ENCODE results near the gene PSMD2.

PSMD2 gene

GRCh38 chr3:184320104-184320445 lies 21.0 kb downstream of the PSMD2 start:
- peaks cover 20% of the 10 kb centered on the region for H3K4me1 ChIP-seq (ENCODE audit: insufficient read depth, low read length)
- H3K36me3 ChIP-seq (ENCODE audit: insufficient read depth, low read length), result peaks cover 69% of the 10 kb centered on the region
- no peak overlapping the region for H3K9ac ChIP-seq (ENCODE audit: low read depth, low read length)
- H3K9me3 ChIP-seq (ENCODE audit: control insufficient read depth, insufficient read depth, low read length), result no peaks in the 10 kb centered on the region

- Histone ChIP-seq H3K36me3 (ENCODE audit: insufficient read depth, low read length) (peaks cover 79% of the 10 kb centered on the region), H3K4me1 (ENCODE audit: insufficient read depth, low read length) (peaks cover 12% of the 10 kb centered on the region), H3K9me3 (ENCODE audit: control insufficient read depth, insufficient read depth, low read length) (no peaks in the 10 kb centered on the region), H3K9ac (ENCODE audit: low read depth, low read length) (no peak overlapping the region)
Measured at GRCh38 chr3:184321666-184322065, 22.6 kb downstream of the PSMD2 start.

GRCh38 chr3:184322731-184323487 lies 23.9 kb downstream of the PSMD2 start:
- no peaks in the 10 kb centered on the region; the same call in 1 of the 2 replicates for H3K4me1 ChIP-seq (ENCODE audit: insufficient read depth, low read length)
- H3K36me3 ChIP-seq (ENCODE audit: insufficient read depth, low read length), result peaks cover 76% of the 10 kb centered on the region
- no peaks in the 10 kb centered on the region for H3K9me3 ChIP-seq (ENCODE audit: control insufficient read depth, insufficient read depth, low read length)
- no peak overlapping the region for H3K9ac ChIP-seq (ENCODE audit: low read depth, low read length)

GRCh38 chr3:184323696-184324095 lies 24.7 kb downstream of the PSMD2 start:
- no peaks in the 10 kb centered on the region for H3K9me3 ChIP-seq (ENCODE audit: control insufficient read depth, insufficient read depth, low read length)
- H3K9ac ChIP-seq (ENCODE audit: low read depth, low read length), result no peak overlapping the region
- H3K36me3 ChIP-seq (ENCODE audit: insufficient read depth, low read length), result peaks cover 75% of the 10 kb centered on the region
- H3K4me1 ChIP-seq (ENCODE audit: insufficient read depth, low read length), result no peaks in the 10 kb centered on the region; the same call in 1 of the 2 replicates

- H3K4me1 ChIP-seq (ENCODE audit: insufficient read depth, low read length), result no peaks in the 10 kb centered on the region
- H3K9me3 ChIP-seq (ENCODE audit: control insufficient read depth, insufficient read depth, low read length), result no peaks in the 10 kb centered on the region
- no peak overlapping the region for H3K9ac ChIP-seq (ENCODE audit: low read depth, low read length)
- H3K36me3 ChIP-seq (ENCODE audit: insufficient read depth, low read length), result peaks cover 75% of the 10 kb centered on the region
Measured at GRCh38 chr3:184325269-184325668, 26.2 kb downstream of the PSMD2 start.

- H3K9me3 ChIP-seq (ENCODE audit: control insufficient read depth, insufficient read depth, low read length), result no peaks in the 10 kb centered on the region
- no peak overlapping the region for H3K9ac ChIP-seq (ENCODE audit: low read depth, low read length)
- no peaks in the 10 kb centered on the region for H3K4me1 ChIP-seq (ENCODE audit: insufficient read depth, low read length)
- H3K36me3 ChIP-seq (ENCODE audit: insufficient read depth, low read length), result peaks cover 71% of the 10 kb centered on the region
Measured at GRCh38 chr3:184325715-184326369, 26.8 kb downstream of the PSMD2 start.

GRCh38 chr3:184327171-184327570 lies 28.1 kb downstream of the PSMD2 start:
- Histone ChIP-seq H3K9me3 (ENCODE audit: control insufficient read depth, insufficient read depth, low read length) (no peaks in the 10 kb centered on the region), H3K4me1 (ENCODE audit: insufficient read depth, low read length) (no peaks in the 10 kb centered on the region), H3K36me3 (ENCODE audit: insufficient read depth, low read length) (peaks cover 70% of the 10 kb centered on the region), H3K9ac (ENCODE audit: low read depth, low read length) (no peak overlapping the region)

- H3K36me3 ChIP-seq (ENCODE audit: insufficient read depth, low read length), result peaks cover 65% of the 10 kb centered on the region
- H3K4me1 ChIP-seq (ENCODE audit: insufficient read depth, low read length), result no peaks in the 10 kb centered on the region
- no peaks in the 10 kb centered on the region for H3K9me3 ChIP-seq (ENCODE audit: control insufficient read depth, insufficient read depth, low read length)
- H3K9ac ChIP-seq (ENCODE audit: low read depth, low read length), result no peak overlapping the region
Measured at GRCh38 chr3:184328516-184328915, 29.5 kb downstream of the PSMD2 start.

- Histone ChIP-seq H3K9ac (ENCODE audit: low read depth, low read length) (no peak overlapping the region), H3K36me3 (ENCODE audit: insufficient read depth, low read length) (peaks cover 37% of the 10 kb centered on the region), H3K4me1 (ENCODE audit: insufficient read depth, low read length) (peaks cover 5% of the 10 kb centered on the region; the same call in 1 of the 2 replicates), H3K9me3 (ENCODE audit: control insufficient read depth, insufficient read depth, low read length) (no peaks in the 10 kb centered on the region)
Measured at GRCh38 chr3:184332370-184333090, 33.5 kb downstream of the PSMD2 start.

- peaks cover 9% of the 10 kb centered on the region; the same call in 1 of the 2 replicates for H3K4me1 ChIP-seq (ENCODE audit: insufficient read depth, low read length)
- H3K9me3 ChIP-seq (ENCODE audit: control insufficient read depth, insufficient read depth, low read length), result no peaks in the 10 kb centered on the region
- H3K36me3 ChIP-seq (ENCODE audit: insufficient read depth, low read length), result peaks cover 35% of the 10 kb centered on the region
- no peak overlapping the region for H3K9ac ChIP-seq (ENCODE audit: low read depth, low read length)
Measured at GRCh38 chr3:184333190-184333589, 34.1 kb downstream of the PSMD2 start.

GRCh38 chr3:184333700-184334099 lies 34.7 kb downstream of the PSMD2 start:
- no peak overlapping the region for H3K9ac ChIP-seq (ENCODE audit: low read depth, low read length)
- peaks cover 9% of the 10 kb centered on the region; the same call in 1 of the 2 replicates for H3K4me1 ChIP-seq (ENCODE audit: insufficient read depth, low read length)
- H3K36me3 ChIP-seq (ENCODE audit: insufficient read depth, low read length), result peaks cover 32% of the 10 kb centered on the region
- no peaks in the 10 kb centered on the region for H3K9me3 ChIP-seq (ENCODE audit: control insufficient read depth, insufficient read depth, low read length)

- H3K9me3 ChIP-seq (ENCODE audit: control insufficient read depth, insufficient read depth, low read length), result no peaks in the 10 kb centered on the region
- H3K4me1 ChIP-seq (ENCODE audit: insufficient read depth, low read length), result peaks cover 9% of the 10 kb centered on the region; the same call in 1 of the 2 replicates
- H3K9ac ChIP-seq (ENCODE audit: low read depth, low read length), result no peak overlapping the region
- H3K36me3 ChIP-seq (ENCODE audit: insufficient read depth, low read length), result peaks cover 30% of the 10 kb centered on the region
Measured at GRCh38 chr3:184334470-184335158, 35.6 kb downstream of the PSMD2 start.

GRCh38 chr3:184335291-184335660 lies 36.2 kb downstream of the PSMD2 start:
- Histone ChIP-seq H3K9me3 (ENCODE audit: control insufficient read depth, insufficient read depth, low read length) (no peaks in the 10 kb centered on the region), H3K36me3 (ENCODE audit: insufficient read depth, low read length) (peaks cover 27% of the 10 kb centered on the region), H3K9ac (ENCODE audit: low read depth, low read length) (peak overlapping the region; percentile 76; the same call in 1 of the 2 replicates), H3K4me1 (ENCODE audit: insufficient read depth, low read length) (peaks cover 9% of the 10 kb centered on the region; the same call in 1 of the 2 replicates)
